HT-29 (cell line): ENCODE results near the gene CFAP61. TPM values are rescaled to one million over a fixed set of nuclear protein-coding genes. Genes with fewer than 3 reads are reported as not detected.
A peak's percentile ranks its signal among the peaks of the same experiment; 100 is the strongest.

Source experiments
- DNase-seq: peaks from one replicate; pipeline ENCODE4 v3.0.0-alpha.2; 2015; ENCODE audit warnings: low spot score
- total RNA-seq: library from RNA; depleted of rRNA; stranded (reverse); fragments of >200 nt; shearing (Covaris generic); gene quantifications from 2 replicates; pipeline ENCODE4 v1.2.3, GENCODE V29; 2014

CFAP61 gene
- total RNA-seq, 1 experiment from 2014 or later, result not detected

GRCh38 chr20:20036756-20037155 is 15.6 kb upstream of the CFAP61 start:
- no peak for DNase-seq

GRCh38 chr20:20037960-20038359 is 14.4 kb upstream of the CFAP61 start:
- DNase-seq, result no peak

- DNase-seq, result no peak
Observed at GRCh38 chr20:20038586-20038985, 13.7 kb upstream of the CFAP61 start.

DNA sequence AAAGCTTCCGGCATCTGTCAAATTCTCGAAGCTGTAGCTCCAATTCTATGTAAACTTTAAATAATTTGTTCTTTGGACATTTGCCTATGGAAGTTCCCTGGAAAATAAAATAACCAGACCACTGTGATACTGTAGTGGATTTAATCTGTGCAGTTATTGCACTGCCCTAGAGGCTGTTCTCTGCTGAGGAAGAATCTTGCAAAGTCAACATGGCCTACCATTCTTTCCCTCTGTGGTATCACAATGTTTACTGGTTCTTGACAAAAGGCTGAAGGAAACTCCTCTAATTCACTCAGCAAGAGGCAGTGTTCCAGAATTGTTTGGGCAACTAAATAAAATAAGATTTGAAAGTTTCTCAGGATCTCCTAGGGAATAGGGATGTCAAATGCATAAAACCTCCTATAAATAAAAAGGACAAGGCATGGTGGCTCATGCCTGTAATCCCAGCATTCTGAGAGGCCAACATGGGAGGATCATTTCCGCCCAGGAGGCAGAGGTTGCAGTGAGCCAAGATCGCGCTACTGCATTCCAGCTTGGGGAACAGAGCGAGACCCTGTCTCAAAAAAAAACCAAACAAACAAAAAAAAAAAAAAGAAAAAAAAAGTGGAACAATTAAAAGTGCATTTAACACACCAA is 12.5 kb upstream of the CFAP61 start:
- no peak for DNase-seq

DNA sequence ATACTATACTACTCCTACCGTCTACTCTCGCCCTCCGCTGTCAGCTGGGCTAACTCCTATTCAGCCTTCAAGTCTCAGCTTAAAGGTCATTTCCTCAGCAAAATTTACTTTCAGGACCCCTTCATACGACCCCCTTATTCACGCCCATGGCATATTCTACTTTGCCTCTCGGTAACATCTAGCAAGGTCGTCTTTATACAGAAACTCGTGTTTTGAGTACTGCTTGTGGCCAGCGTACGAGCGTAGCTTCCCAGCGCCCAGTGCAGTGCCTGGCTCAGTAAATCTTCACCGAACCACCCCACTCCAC is 612 bp upstream of the CFAP61 start:
- DNase-seq, result no peak

DNA sequence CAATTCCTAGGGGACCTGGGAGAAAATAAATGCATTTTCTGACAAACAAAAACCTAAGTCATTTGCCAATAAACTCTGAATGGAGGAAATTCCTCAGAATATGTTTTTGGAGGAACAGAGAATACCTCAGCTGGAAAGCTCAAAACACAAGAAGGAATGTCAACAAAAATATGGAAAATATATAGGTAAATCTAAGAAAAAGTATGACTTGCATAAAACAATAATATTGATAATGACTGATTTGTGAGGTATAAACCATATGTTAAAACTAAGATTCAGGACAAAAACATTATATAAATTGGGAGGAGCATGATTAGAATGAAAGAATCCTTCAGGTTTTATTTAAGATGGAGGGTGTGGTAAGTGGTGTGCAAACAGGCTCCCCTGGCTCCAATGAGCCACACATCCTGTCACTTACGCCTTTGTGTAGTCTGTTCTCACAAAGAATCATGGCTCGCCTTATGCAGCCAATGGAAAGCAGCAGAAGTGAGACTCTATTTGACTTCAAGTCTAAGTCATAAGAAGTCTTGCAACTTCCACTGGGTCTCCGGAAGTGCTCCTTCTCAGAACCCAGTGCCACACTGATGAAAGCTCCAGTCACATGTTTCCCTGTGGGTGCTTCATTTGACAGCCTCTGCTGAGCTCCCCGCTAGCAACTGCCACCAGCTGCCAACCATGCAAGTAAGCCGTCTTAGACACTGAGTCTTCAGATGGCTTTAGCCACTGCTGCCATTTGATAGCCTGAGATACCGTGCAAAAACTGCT is 8.1 kb downstream of the CFAP61 start:
- DNase-seq, result no peak

DNA sequence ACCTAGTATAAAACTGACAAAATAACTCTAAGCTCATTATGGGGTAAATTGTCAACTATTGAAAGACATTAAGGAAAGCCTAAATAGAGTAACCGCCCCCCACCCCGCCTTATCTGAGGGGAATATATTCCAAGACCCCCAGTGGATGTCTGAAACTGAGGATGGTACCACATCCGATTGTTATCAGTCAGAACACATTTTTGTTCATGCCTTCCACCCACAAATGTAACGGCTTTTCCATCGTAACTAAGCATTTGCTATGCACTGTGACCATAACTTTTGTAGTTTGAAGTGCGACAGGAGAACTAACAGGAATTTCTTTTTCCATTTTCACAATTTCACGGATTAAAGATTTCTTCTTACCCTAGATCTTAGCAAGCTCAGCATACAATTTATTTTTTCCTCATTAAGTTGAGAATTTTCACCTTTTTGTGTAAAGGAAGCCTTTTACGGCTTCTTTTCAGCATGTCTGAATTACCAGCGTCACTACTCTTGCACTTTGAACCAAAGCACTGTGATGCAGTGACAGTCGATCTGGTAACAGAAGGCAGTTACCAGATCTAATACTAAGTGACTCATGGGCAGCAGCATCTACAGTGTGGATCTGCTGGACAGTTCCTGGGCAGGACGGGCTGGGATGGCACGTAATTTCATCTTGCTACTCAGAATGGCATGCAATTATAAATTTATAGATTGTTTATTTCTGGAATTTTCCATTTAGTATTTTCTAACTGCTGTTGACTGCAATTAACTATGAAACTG is 11.8 kb downstream of the CFAP61 start:
- no peak for DNase-seq

- DNase-seq, result no peak
Observed at GRCh38 chr20:20065361-20065760, 13.0 kb downstream of the CFAP61 start.

DNA sequence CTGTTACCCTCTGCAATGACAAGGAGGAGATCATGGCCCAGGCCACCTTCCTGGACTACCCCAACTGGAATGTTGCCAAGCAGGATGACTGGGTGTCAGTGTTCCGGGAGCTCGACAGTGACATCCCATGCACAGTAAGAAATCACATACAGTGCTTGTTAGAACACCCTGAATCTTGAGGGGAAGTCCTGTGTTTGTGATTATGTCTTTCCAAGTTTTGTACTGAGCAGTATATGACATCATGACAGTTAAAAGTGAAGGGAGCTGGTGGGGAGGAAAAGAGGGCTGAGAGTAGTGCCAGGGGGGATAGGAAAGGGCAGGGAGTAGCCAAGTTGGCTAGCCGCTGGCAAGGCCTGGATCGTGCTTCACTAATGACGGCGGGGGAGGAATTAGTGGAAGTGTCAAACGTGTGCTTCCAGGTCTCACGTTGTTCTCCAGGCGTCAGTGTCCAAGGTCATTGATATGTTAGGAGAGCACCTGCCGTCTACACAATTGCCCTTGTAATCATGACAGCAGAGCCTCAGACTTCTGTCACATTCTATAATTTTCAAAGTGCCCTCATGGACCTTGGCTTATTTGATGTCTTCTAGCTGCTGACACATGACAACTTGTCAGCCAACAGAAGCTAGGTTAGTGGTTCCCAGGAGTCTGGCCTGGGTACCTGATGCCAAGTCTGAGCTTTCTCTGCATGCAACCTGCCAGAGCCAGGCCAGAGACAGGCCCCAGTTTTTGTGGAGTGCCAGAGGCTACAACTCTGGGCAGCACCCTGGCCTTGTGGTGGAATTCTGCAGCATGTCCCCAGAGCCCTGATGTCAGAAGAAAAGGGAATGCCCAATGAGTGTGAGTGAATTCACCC is 18.8 kb downstream of the CFAP61 start:
- DNase-seq, result no peak

GRCh38 chr20:20073801-20074371 is 21.6 kb downstream of the CFAP61 start:
- DNase-seq, result no peak

- DNase-seq, result no peak
Observed at GRCh38 chr20:20075032-20075431, 22.7 kb downstream of the CFAP61 start.

DNA sequence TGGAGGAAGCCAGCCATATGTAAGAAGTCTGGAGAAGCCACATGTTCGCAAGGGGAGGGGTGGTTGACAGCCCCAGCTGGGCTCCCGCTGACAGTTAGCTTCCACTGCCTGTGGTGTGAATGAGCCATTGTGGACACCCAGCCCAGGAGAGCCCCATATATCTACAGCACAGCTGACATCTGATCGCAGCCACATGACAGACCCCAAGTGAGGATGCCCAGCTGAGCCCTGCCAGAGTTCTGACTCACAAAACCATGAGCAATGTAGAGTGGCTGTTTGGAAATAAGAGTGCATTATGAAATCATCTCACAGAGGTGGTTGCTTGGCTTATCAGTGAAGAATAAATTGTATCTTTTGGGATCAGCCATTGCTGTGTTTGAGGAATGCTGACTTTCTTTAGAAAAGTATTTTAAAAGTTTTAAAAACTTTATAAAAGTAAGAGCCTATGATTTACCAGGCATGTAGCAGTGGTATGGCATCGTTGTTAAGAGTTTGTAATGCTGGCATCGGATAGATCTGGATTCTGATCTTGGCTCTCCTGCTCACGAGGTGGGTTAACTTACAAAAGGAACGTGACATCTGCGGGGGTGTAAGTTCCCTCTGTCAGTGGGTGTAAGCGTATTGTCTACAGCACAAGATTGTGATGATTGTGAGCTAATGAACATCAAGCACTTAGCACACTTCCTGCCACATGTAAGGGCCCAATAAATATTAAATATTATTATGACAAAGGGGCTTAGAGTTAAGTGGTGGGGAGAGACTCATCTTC is 24.1 kb downstream of the CFAP61 start:
- no peak for DNase-seq

- DNase-seq, result no peak
Observed at GRCh38 chr20:20078041-20078440, 25.7 kb downstream of the CFAP61 start.

- no peak for DNase-seq
Observed at GRCh38 chr20:20079102-20079784, 26.9 kb downstream of the CFAP61 start.

- peak; percentile 44 for DNase-seq
Observed at GRCh38 chr20:20083807-20084206, 31.5 kb downstream of the CFAP61 start.

DNA sequence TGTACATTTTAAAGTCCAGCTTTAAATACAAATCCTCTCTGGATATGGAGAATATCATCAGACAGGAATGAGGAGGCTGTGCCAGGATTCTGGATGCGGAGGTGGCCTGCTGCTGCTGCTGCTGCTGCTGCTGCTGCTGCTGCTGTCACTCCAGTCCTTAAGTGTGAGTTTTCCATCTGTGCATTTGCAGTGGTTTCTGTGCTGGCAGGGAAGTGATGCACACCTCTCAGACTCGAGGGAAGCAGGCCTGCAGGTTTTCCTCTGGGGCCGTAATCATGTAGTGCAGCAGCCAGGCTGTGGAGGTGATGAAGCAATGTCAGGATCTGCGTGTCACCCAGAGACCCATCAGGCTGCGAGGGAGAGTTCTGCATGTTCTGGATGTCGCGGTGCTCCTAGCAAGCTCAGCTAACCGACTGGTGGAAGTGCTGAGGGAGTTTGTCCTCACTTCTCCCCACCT is 32.0 kb downstream of the CFAP61 start:
- no peak for DNase-seq

DNA sequence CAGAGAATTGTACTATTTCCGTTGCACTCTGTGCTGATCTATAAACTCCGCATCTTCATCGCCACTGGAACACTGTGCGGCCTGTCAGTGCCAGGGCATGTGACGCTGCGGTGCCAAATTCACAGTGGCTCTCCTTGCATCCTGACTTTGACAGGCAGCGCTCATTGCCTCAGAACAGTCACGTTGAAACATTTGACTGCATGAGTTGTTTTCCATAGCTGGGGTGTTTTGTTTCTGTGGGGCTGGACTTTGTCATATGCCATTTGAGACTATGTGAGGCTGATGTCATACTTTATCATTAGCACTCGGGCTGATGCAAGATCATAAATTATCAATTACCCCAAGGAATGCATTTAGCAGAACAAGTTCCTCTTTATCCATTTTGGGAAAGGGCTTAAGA is 32.7 kb downstream of the CFAP61 start:
- no peak for DNase-seq

DNA sequence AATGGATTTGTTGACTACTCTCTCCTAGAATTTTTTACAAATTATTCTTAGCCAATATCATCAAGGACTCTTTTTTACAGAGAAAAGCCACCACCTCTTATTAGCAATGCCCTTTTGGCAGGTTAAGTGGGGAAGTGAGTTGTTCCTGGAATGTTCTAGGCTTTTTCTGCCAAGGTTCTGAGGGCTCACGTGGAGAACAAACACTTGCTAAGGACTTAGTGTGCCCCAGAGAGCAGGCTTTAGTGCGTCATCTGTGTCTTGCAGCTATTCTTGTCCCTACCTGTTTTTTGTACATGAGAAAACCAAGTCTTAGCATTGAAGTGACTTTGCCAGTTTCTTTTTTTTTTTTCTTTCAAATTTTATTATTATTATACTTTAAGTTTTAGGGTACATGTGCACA is 33.5 kb downstream of the CFAP61 start:
- no peak for DNase-seq

DNA sequence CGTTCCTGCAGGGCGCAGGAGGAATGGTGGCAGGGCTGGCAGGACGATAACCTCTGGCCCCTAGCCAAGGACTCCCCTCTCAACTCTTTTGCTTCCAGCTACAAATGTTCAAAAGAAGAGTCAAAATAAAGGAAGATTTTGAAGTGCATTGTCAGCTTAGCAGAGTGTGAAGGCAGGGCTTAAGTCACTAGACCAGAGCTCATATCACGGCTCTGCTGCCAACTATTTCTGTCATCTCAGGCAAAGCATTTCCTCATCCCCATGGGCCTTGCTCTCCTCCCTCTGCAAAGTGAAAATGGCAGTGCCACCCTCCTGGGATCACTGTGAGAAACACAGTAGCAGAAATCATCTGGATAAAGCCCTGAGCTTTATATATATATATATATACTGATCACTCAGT is 36.7 kb downstream of the CFAP61 start:
- no peak for DNase-seq

DNA sequence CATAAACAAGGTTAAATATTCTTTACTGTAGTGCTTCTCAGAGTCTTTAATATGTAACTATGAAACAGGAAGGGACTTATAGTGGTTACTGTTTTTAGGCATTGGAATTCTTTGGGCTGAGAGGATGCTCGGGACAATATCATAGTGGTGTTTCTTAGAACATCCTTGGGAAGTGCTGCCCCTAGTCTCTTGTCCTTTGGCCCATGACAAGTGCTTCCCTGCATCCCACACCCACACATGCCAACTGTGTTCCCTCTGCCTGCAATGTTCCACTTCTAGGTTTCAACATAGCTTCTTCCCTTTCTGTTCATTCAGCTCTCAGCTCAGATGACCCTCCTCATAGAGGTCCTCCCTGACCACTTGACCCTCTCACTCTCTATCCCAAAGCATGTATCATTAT is 37.6 kb downstream of the CFAP61 start:
- no peak for DNase-seq
